Measurements from ENCODE around the gene SSRP1.

GRCh38 chr11:57314221-57314973 is 21.3 kb downstream of the SSRP1 start:
- TF ChIP-seq POLR2A (IDR thresholded peaks at IDR 0.05; ENCODE audit: low read length) (no peak), CTCF (IDR thresholded peaks at IDR 0.05) (no peak), JUNB (IDR thresholded peaks at IDR 0.05) (no peak), MAX (IDR thresholded peaks at IDR 0.05) (no peak), RAD21 (conservative IDR thresholded peaks at IDR 0.05 in 1 of 2, IDR thresholded peaks at IDR 0.05 in 1 of 2) (no peak), E2F6 (IDR thresholded peaks at IDR 0.05; ENCODE audit: borderline replicate concordance, low read depth) (no peak), RFX5 (IDR thresholded peaks at IDR 0.05) (no peak), BCL3 (IDR thresholded peaks at IDR 0.05) (no peak), EHF (CRISPR knock-in tag; IDR thresholded peaks at IDR 0.05) (no peak), HDAC2 (IDR thresholded peaks at IDR 0.05) (no peak), SMC3 (IDR thresholded peaks at IDR 0.05) (no peak), SREBF2 (IDR thresholded peaks at IDR 0.05) (no peak), NR3C1 (IDR thresholded peaks at IDR 0.05) (no peak)

Measured in A549 (cell line).